Testis (tissue), 2 donors: ENCODE data around the gene SBF1.

Experiments
- POLR2A ChIP-seq: fragments of 450-650 bp; IDR thresholded peaks from one replicate; pipeline ENCODE4 v1.6.1; 2017; ENCODE audit warnings: antibody characterized with exemption, mild to moderate bottlenecking, moderate library complexity
- TF ChIP-seq, protein P1 (sequence below), 3 experiments: fragments of 450-650 bp in 2 of 3; fragments of 200-600 bp in 1 of 3; sonication (generic) in 1 of 3; IDR thresholded peaks; one replicate each; pipeline ENCODE4 v1.5.1; 2016 to 2019; ENCODE audit warnings: antibody characterized with exemption in 3 of 3, mild to moderate bottlenecking in 2 of 3, moderate library complexity in 1 of 3

DNA sequence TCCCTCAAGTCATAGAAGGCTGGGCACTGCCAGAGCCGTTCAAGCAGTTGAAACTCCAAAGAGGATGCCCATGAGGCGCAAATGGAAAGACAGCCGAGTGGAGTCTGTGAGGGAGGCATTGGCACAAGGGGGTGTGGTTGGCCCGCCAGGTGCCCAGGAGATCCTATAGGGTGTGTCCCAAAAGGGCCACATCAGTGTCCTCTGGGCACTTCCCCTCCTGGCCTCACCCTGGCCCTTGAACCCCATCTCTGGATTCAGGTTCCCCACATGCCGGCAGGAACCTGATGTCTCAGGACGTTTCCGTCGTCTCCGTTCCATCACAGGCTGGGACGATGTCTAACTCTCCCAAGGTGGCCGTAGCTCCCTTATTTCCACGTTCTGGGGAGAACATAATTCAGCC lies 54.3 kb downstream of the SBF1 start:
- TF ChIP-seq, protein P1, sequence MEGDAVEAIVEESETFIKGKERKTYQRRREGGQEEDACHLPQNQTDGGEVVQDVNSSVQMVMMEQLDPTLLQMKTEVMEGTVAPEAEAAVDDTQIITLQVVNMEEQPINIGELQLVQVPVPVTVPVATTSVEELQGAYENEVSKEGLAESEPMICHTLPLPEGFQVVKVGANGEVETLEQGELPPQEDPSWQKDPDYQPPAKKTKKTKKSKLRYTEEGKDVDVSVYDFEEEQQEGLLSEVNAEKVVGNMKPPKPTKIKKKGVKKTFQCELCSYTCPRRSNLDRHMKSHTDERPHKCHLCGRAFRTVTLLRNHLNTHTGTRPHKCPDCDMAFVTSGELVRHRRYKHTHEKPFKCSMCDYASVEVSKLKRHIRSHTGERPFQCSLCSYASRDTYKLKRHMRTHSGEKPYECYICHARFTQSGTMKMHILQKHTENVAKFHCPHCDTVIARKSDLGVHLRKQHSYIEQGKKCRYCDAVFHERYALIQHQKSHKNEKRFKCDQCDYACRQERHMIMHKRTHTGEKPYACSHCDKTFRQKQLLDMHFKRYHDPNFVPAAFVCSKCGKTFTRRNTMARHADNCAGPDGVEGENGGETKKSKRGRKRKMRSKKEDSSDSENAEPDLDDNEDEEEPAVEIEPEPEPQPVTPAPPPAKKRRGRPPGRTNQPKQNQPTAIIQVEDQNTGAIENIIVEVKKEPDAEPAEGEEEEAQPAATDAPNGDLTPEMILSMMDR (IDR thresholded peaks at IDR 0.05), result no peak
- no peak for TF ChIP-seq POLR2A
